CD4-positive, alpha-beta memory T cell (primary cell): ENCODE measurements around the gene AVPI1. TPM values are rescaled to one million over a fixed set of nuclear protein-coding genes. Genes with fewer than 3 reads are reported as not detected.
A peak's percentile ranks its signal among the peaks of the same experiment; 100 is the strongest.
"Not testable (repeated sequence)": the region's sequence is repeated elsewhere in the genome, so short reads cannot be mapped to it uniquely, and the experiment has no call there.

Experiments
- CTCF ChIA-PET: fragments of 350-600 bp; sonication (Branson Sonifier 250); formaldehyde crosslinking; loops from one replicate; lab custom pipeline; 2021; ENCODE audit warnings: inconsistent platforms; ENCODE audit not compliant: partially characterized antibody; lab: Charles Lee
- POLR2A ChIA-PET: fragments of 350-600 bp; sonication (Branson Sonifier 250); formaldehyde crosslinking; loops from one replicate; lab custom pipeline; 2021; ENCODE audit not compliant: partially characterized antibody; lab: Charles Lee
- DNase-seq, 5 donors: peaks; one replicate each; pipeline versions ENCODE4 v3.0.0 to v3.0.0-alpha.2; 2020 to 2022; ENCODE audit warnings: mixed read lengths in 1 of 5
- H3K27ac ChIP-seq: one replicate; pipeline ENCODE4 v1.7.0; 2013; ENCODE audit warnings: low read depth, low read length
- H3K27me3 ChIP-seq: 2 replicates; pipeline ENCODE4 v1.7.0; 2013; ENCODE audit warnings: mild to moderate bottlenecking, low read length, moderate library complexity; ENCODE audit not compliant: insufficient read depth
- H3K36me3 ChIP-seq: 2 replicates; pipeline ENCODE4 v1.7.0; 2013; ENCODE audit warnings: mild to moderate bottlenecking, low read length, moderate library complexity; ENCODE audit not compliant: insufficient read depth
- H3K4me1 ChIP-seq: 2 replicates; pipeline ENCODE4 v1.7.0; 2013; ENCODE audit warnings: mild to moderate bottlenecking, low read length, moderate library complexity; ENCODE audit not compliant: insufficient read depth
- H3K4me3 ChIP-seq, 2 donors: one replicate each; pipeline ENCODE4 v1.7.0; 2013; ENCODE audit warnings: low read length in 2 of 2, mild to moderate bottlenecking in 1 of 2
- H3K9me3 ChIP-seq, 2 donors: one replicate each; pipeline ENCODE4 v1.7.0; 2013; ENCODE audit warnings: low read length in 2 of 2, control low read depth in 1 of 2; ENCODE audit not compliant: control insufficient read depth in 1 of 2
- H3K27ac Mint-ChIP-seq, 7 donors: one replicate each; pipeline ENCODE4 v1.8.0; 2020 to 2021; ENCODE audit warnings: mixed read lengths in 7 of 7, mild to moderate bottlenecking in 6 of 7, inconsistent platforms in 3 of 7, moderate library complexity in 3 of 7
- H3K27me3 Mint-ChIP-seq, 2 donors: one replicate each; pipeline ENCODE4 v1.8.0; 2020 to 2021; ENCODE audit warnings: mixed read lengths in 2 of 2
- H3K36me3 Mint-ChIP-seq, 2 donors: one replicate each; pipeline ENCODE4 v1.8.0; 2020 to 2021; ENCODE audit warnings: mixed read lengths in 2 of 2, inconsistent platforms in 1 of 2, mild to moderate bottlenecking in 1 of 2
- H3K4me1 Mint-ChIP-seq, 4 donors: one replicate each; pipeline ENCODE4 v1.8.0; 2020 to 2021; ENCODE audit warnings: mixed read lengths in 4 of 4, mild to moderate bottlenecking in 1 of 4
- H3K4me3 Mint-ChIP-seq, 8 donors: one replicate each; pipeline ENCODE4 v1.8.0; 2020 to 2021; ENCODE audit warnings: mixed read lengths in 8 of 8, mild to moderate bottlenecking in 7 of 8, moderate library complexity in 6 of 8, inconsistent platforms in 3 of 8
- H3K9me3 Mint-ChIP-seq, 8 donors: one replicate each; pipeline ENCODE4 v1.8.0; 2020 to 2021; ENCODE audit warnings: mixed read lengths in 8 of 8, mild to moderate bottlenecking in 5 of 8, inconsistent platforms in 3 of 8, moderate library complexity in 1 of 8
- intact Hi-C: fragments of 100-400 bp; cut with micrococcal nuclease; formaldehyde crosslinking; loops from one replicate; pipeline ENCODE4 v1.15.1; 2023
- polyA plus RNA-seq, 2 donors: library from polyadenylated mRNA; unstranded; fragments of 300-500 nt; fragmentation: Illumina TruSeq; gene quantifications; one replicate each; pipeline ENCODE4 v1.2.3, GENCODE V29; 2021
- total RNA-seq, 2 experiments: library from RNA; stranded (reverse); gene quantifications; one replicate each; pipeline ENCODE4 v1.2.3, GENCODE V29; 2021

The AVPI1 gene
- total and polyA plus RNA-seq, 4 experiments from 2014 or later = 1.8 to 5.6 (median 2.1) TPM

- H3K27me3 ChIP-seq, H3K9me3 Mint-ChIP-seq, H3K9me3 ChIP-seq, H3K27ac ChIP-seq, H3K27me3 Mint-ChIP-seq, CTCF ChIA-PET, H3K4me3 ChIP-seq, DNase-seq, H3K36me3 ChIP-seq: not testable (repeated sequence)
- H3K4me1 Mint-ChIP-seq = peaks cover 17 to 33% (median 27%) of the 10 kb centered on the region in 4 donors
- peak overlapping the region in 1 of 7 donors; percentile 97 for H3K27ac Mint-ChIP-seq
- POLR2A ChIA-PET = interaction anchor here (2.8 kb wide), 1 partner anchor 94 kb away, joined by 9 read pairs; the partner anchor contains the start of gene ZFYVE27
- H3K4me1 ChIP-seq = peaks cover 15% of the 10 kb centered on the region
- peak overlapping the region; percentile 49 to 99 (median 96) for H3K4me3 Mint-ChIP-seq
- peaks cover 8 to 22% of the 10 kb centered on the region in 2 donors for H3K36me3 Mint-ChIP-seq
- intact Hi-C loops = loop anchor here (10.0 kb wide), 1 partner anchor 1058 kb away; the partner anchor contains the start of gene TM9SF3
Measured at GRCh38 chr10:97642471-97643159, 44.4 kb downstream of the AVPI1 start.

GRCh38 chr10:97640868-97641811 lies 45.9 kb downstream of the AVPI1 start:
- Mint-ChIP-seq H3K4me1 (peaks cover 17 to 29% (median 24%) of the 10 kb centered on the region in 4 donors), H3K27me3 (no peaks in the 10 kb centered on the region), H3K36me3 (peaks cover 8 to 20% of the 10 kb centered on the region in 2 donors), H3K4me3 (peak overlapping the region; percentile 94 to 99 (median 97)), H3K9me3 (no peaks in the 10 kb centered on the region), H3K27ac (peak overlapping the region; percentile 77 to 97 (median 91))
- H3K4me1 ChIP-seq = peaks cover 15% of the 10 kb centered on the region
- H3K27me3 ChIP-seq = no peaks in the 10 kb centered on the region
- intact Hi-C loops = loop anchor here (1.0 to 10.0 kb wide), 4 partner anchors 46 to 1056 kb away; partner anchors contain the start of genes AVPI1, MMS19, RRP12 and TM9SF3
- peak overlapping the region; percentile 83 to 97 for H3K4me3 ChIP-seq
- DNase-seq = peak in 4 of 5 donors; percentile 4 to 43 (median 18)
- H3K9me3 ChIP-seq = no peaks in the 10 kb centered on the region
- ChIA-PET POLR2A (interaction anchor here (1.0 to 2.8 kb wide), 7 partner anchors 8 to 349 kb away, joined by 4 to 23 read pairs (median 5); partner anchors contain the start of genes ARHGAP19, AVPI1, MORN4 and RRP12), CTCF (interaction anchor here (0.5 to 1.0 kb wide), 2 partner anchors 62 to 68 kb away, joined by 3 read pairs; no protein-coding TSS in a partner anchor)
- H3K36me3 ChIP-seq = no peaks in the 10 kb centered on the region
- H3K27ac ChIP-seq = peak overlapping the region; percentile 68

DNA sequence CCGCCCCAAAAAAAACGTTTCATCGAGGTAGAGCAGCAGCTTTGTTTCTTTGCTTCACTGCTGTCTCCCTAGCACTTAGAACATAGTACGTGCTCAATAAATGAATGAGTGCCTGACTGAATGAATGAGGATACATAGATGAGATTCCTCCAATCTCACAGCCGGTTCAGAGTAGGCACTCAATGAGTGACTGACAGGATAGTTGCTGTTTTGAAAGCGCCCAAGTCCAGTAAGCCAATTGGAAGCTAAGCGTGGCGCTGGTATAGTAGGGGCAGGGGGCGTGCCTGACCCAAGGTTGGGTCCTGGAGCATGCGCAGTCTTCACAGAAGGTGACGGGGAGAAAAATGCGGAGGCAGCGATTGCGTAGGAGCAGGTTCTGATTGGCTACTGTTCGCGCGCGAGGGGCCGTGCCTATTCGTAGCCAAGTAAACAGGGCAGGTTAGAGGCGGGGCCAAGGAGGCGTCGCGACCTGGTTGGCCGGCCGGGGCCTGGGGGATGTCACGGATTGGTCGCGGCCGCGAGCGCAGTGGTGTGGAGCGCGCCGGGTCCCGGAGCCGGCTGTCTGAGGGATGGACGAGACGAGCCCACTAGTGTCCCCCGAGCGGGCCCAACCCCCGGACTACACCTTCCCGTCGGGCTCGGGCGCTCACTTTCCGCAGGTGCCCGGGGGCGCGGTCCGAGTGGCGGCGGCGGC lies 46.7 kb downstream of the AVPI1 start, which contains the start of gene PI4K2A:
Gene PI4K2A (plus strand): TSS at position 498 of the 694 bp plus-strand sequence. CDS start 72 bp downstream, at position 570.
- Mint-ChIP-seq H3K9me3 (no peaks in the 10 kb centered on the region), H3K4me1 (peaks cover 17 to 28% (median 21%) of the 10 kb centered on the region in 4 donors), H3K27me3 (no peaks in the 10 kb centered on the region), H3K27ac (peak within 1 kb of the TSS; percentile 84 to 97 (median 91)), H3K36me3 (peaks cover 4 to 17% of the 10 kb centered on the region in 2 donors), H3K4me3 (peak within 1 kb of the TSS; percentile 94 to 99 (median 97))
- Histone ChIP-seq H3K27ac (peak within 1 kb of the TSS; percentile 68), H3K4me1 (peaks cover 15% of the 10 kb centered on the region), H3K27me3 (no peaks in the 10 kb centered on the region), H3K36me3 (no peaks in the 10 kb centered on the region), H3K4me3 (peak within 1 kb of the TSS; percentile 83 to 97), H3K9me3 (no peaks in the 10 kb centered on the region)
- ChIA-PET CTCF (interaction anchor here (0.6 to 0.7 kb wide), 3 partner anchors 9 to 210 kb away, joined by 3 read pairs; partner anchors contain the start of gene GOLGA7B), POLR2A (interaction anchor here (0.8 to 2.8 kb wide), 6 partner anchors 9 to 321 kb away, joined by 3 to 23 read pairs (median 6); partner anchors contain the start of genes AVPI1, FRAT1, RRP12 and ZFYVE27)
- DNase-seq = peak; percentile 98 to 99 (median 98)
- intact Hi-C loops = loop anchor here (1.0 to 10.0 kb wide), 4 partner anchors 47 to 1056 kb away; partner anchors contain the start of genes AVPI1, MMS19, RRP12 and TM9SF3

GRCh38 chr10:97639090-97639489 lies 48.0 kb downstream of the AVPI1 start:
- H3K27me3 Mint-ChIP-seq, intact Hi-C loops, CTCF ChIA-PET, H3K27me3 ChIP-seq, H3K36me3 ChIP-seq, H3K9me3 Mint-ChIP-seq, H3K9me3 ChIP-seq, H3K27ac ChIP-seq, DNase-seq, H3K36me3 Mint-ChIP-seq, H3K4me3 ChIP-seq, H3K4me3 Mint-ChIP-seq: not testable (repeated sequence)
- peaks cover 17 to 31% (median 21%) of the 10 kb centered on the region in 4 donors for H3K4me1 Mint-ChIP-seq
- peak overlapping the region in 1 of 7 donors; percentile 3 for H3K27ac Mint-ChIP-seq
- H3K4me1 ChIP-seq = peaks cover 15% of the 10 kb centered on the region
- POLR2A ChIA-PET = interaction anchor here (1.9 kb wide), 1 partner anchor 10 kb away, joined by 11 read pairs; no protein-coding TSS in a partner anchor

GRCh38 chr10:97635577-97635976 lies 51.5 kb downstream of the AVPI1 start:
- DNase-seq = no peak
- no peaks in the 10 kb centered on the region for H3K9me3 ChIP-seq
- intact Hi-C loops = no loop called here

GRCh38 chr10:97633921-97634320 lies 53.1 kb downstream of the AVPI1 start:
- peaks cover 0 to 4% (median 0%) of the 10 kb centered on the region in 8 donors for H3K9me3 Mint-ChIP-seq
- intact Hi-C loops = loop anchor here (1.0 to 5.0 kb wide), 4 partner anchors 53 to 207 kb away; partner anchors contain the start of genes AVPI1, EXOSC1, MMS19 and PGAM1

More at GRCh38 chr10:97635577-97635976, 51.5 kb downstream of the AVPI1 start:
- Mint-ChIP-seq H3K9me3 (peaks cover 0 to 4% (median 0%) of the 10 kb centered on the region in 8 donors), H3K27me3 (no peaks in the 10 kb centered on the region), H3K36me3 (peaks cover 0 to 7% of the 10 kb centered on the region in 2 donors), H3K4me3 (no peak overlapping the region), H3K27ac (no peak overlapping the region), H3K4me1 (peaks cover 11 to 25% (median 18%) of the 10 kb centered on the region in 4 donors)
- no peak overlapping the region for H3K27ac ChIP-seq
- H3K4me1 ChIP-seq = peaks cover 10% of the 10 kb centered on the region
- CTCF ChIA-PET = interaction anchor here (1.6 kb wide), 1 partner anchor 66 kb away, joined by 4 read pairs; no protein-coding TSS in a partner anchor
- no peak overlapping the region for H3K4me3 ChIP-seq
- no peaks in the 10 kb centered on the region for H3K36me3 ChIP-seq
- H3K27me3 ChIP-seq = no peaks in the 10 kb centered on the region
- POLR2A ChIA-PET = no interaction called here

More at GRCh38 chr10:97633921-97634320, 53.1 kb downstream of the AVPI1 start:
- POLR2A ChIA-PET = interaction anchor here (0.6 to 1.0 kb wide), 2 partner anchors 15 to 24 kb away, joined by 3 read pairs; no protein-coding TSS in a partner anchor
- peak in 4 of 5 donors; percentile 12 to 14 (median 14) for DNase-seq
- peaks cover 0 to 5% of the 10 kb centered on the region in 2 donors for H3K36me3 Mint-ChIP-seq
- Histone ChIP-seq H3K27ac (peak overlapping the region; percentile 36), H3K4me1 (peaks cover 10% of the 10 kb centered on the region), H3K4me3 (peak overlapping the region; percentile 53 to 55), H3K36me3 (no peaks in the 10 kb centered on the region), H3K9me3 (no peaks in the 10 kb centered on the region), H3K27me3 (no peaks in the 10 kb centered on the region)
- peak overlapping the region; percentile 92 to 99 (median 97) for H3K4me3 Mint-ChIP-seq
- H3K4me1 Mint-ChIP-seq = peaks cover 7 to 19% (median 14%) of the 10 kb centered on the region in 4 donors
- H3K27ac Mint-ChIP-seq = peak overlapping the region; percentile 61 to 97 (median 91)
- CTCF ChIA-PET = interaction anchor here (0.8 kb wide), 1 partner anchor 16 kb away, joined by 3 read pairs; no protein-coding TSS in a partner anchor
- no peaks in the 10 kb centered on the region for H3K27me3 Mint-ChIP-seq
